Measurements from ENCODE around the gene PDE11A.
A peak's percentile ranks its signal among the peaks of the same experiment; 100 is the strongest.

The PDE11A gene

GRCh38 chr2:177612659-177613058, 459.9 kb downstream of the PDE11A start:
- no peak for DNase-seq (ENCODE audit: low read depth)
- TF ChIP-seq CTCF (conservative IDR thresholded peaks at IDR 0.05; ENCODE audit: low read depth, low read length): no peak
- H3K4me3 ChIP-seq (ENCODE audit: low read depth, low read length): no peak overlapping the region

- no peak for DNase-seq (ENCODE audit: low read depth)
- H3K4me3 ChIP-seq (ENCODE audit: low read depth, low read length): no peak overlapping the region
- no peak for TF ChIP-seq CTCF (conservative IDR thresholded peaks at IDR 0.05; ENCODE audit: low read depth, low read length)
Measured at GRCh38 chr2:177611310-177611886, 461.2 kb downstream of the PDE11A start.

DNA sequence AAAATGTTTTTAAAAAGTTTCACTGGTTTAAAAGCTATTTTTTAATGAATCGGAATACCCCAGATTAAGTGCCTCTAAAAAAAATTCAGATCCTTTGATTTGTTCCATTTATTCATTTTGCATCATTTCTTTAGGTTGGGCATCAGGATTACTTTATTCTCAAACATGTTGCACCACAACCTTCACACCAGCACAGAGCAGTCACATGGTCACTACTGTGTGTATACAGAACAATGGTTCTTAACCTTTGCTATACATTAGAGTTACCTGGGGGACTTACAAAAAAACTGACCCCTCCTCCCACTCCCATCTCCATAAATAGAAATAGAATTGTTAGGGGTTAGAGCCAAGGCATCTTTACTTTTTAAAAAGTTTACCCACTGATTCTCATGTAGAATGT, 461.8 kb downstream of the PDE11A start:
- DNase-seq (ENCODE audit: low read depth): no peak
- no peak for TF ChIP-seq CTCF (conservative IDR thresholded peaks at IDR 0.05; ENCODE audit: low read depth, low read length)
- no peak overlapping the region for H3K4me3 ChIP-seq (ENCODE audit: low read depth, low read length)

- no peak for TF ChIP-seq CTCF (conservative IDR thresholded peaks at IDR 0.05; ENCODE audit: low read depth, low read length)
- peak; percentile 75 for DNase-seq (ENCODE audit: low read depth)
- H3K4me3 ChIP-seq (ENCODE audit: low read depth, low read length): no peak overlapping the region
Measured at GRCh38 chr2:177606636-177607035, 465.9 kb downstream of the PDE11A start.

DNA sequence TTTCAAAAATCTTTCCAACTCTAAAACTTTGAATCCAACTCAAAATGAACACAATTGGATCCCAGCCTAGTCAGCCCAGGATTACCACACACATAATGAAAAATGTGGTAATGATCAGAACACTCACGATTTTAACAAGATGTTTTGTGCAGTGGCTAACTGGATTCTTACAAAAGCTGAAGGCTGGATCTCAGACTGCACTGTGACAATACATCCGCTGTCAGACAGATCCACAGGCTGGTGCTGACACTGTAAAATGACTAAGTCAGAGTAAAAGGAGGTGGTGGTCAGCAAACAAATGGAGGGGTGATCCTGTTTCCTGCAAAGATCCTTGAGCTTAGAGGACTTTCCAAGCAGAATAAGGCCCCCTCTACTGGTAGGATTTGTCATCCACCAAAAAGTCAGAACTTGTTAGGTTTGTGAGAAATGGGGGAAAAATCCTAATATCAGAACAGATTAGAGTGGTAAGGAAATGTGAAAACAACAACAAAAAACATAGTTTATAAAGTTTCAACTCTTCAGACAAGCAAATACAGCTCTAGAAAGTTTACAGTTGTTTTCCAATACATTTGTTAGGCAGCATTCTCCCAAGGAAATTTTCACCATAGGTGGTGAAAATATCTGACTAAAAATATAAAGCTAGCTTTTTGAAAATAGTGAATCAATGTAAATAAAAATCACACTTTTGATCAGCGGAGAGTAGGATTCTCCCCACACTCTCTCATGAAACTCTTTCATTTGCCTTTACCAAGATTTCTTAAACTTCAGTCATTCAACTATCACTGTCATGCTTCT, 468.1 kb downstream of the PDE11A start:
- peak; percentile 83 for TF ChIP-seq CTCF (conservative IDR thresholded peaks at IDR 0.05; ENCODE audit: low read depth, low read length)
- DNase-seq (ENCODE audit: low read depth): peak; percentile 84
- H3K4me3 ChIP-seq (ENCODE audit: low read depth, low read length): peak overlapping the region; percentile 34

- no peak overlapping the region for H3K4me3 ChIP-seq (ENCODE audit: low read depth, low read length)
- no peak for TF ChIP-seq CTCF (conservative IDR thresholded peaks at IDR 0.05; ENCODE audit: low read depth, low read length)
- no peak for DNase-seq (ENCODE audit: low read depth)
Measured at GRCh38 chr2:177603768-177604167, 468.8 kb downstream of the PDE11A start.

GRCh38 chr2:177603181-177603580, 469.4 kb downstream of the PDE11A start:
- no peak for TF ChIP-seq CTCF (conservative IDR thresholded peaks at IDR 0.05; ENCODE audit: low read depth, low read length)
- DNase-seq (ENCODE audit: low read depth): no peak
- no peak overlapping the region for H3K4me3 ChIP-seq (ENCODE audit: low read depth, low read length)

Data from choroid plexus epithelial cell (primary cell).